ENCODE data around the gene AGO1.

GRCh38 chr1:35863881-35864625, 19.0 kb upstream of the AGO1 start:
- TF ChIP-seq NR2C2 (IDR thresholded peaks at IDR 0.05; ENCODE audit: borderline replicate concordance, control insufficient read depth, insufficient read length, low read depth) (no peak), RUNX3 (IDR thresholded peaks at IDR 0.05; ENCODE audit: low read length) (no peak), MXI1 (IDR thresholded peaks at IDR 0.05; ENCODE audit: low read depth, low read length) (no peak), CTCF (IDR thresholded peaks at IDR 0.05 in 2 of 3, conservative IDR thresholded peaks at IDR 0.05 in 1 of 3; ENCODE audit: control insufficient read depth in 2 of 3, extremely low read depth in 1 of 3, insufficient read depth in 1 of 3, low read depth in 3 of 3, low read length in 3 of 3) (no peak), CEBPB (IDR thresholded peaks at IDR 0.05; ENCODE audit: borderline replicate concordance in 1 of 2, low read depth in 2 of 2, low read length in 2 of 2) (no peak), MTA2 (IDR thresholded peaks at IDR 0.05; ENCODE audit: low read depth) (no peak), CBFB (IDR thresholded peaks at IDR 0.05; ENCODE audit: low read depth) (no peak), FOS (IDR thresholded peaks at IDR 0.05; ENCODE audit: borderline replicate concordance, extremely low read depth, insufficient read length) (no peak), POLR2A (IDR thresholded peaks at IDR 0.05; ENCODE audit: low read depth, low read length) (no peak), STAT3 (IDR thresholded peaks at IDR 0.05; ENCODE audit: low read depth, low read length) (no peak), NFYA (IDR thresholded peaks at IDR 0.05; ENCODE audit: borderline replicate concordance, low read depth, low read length) (no peak), TCF7 (IDR thresholded peaks at IDR 0.05; ENCODE audit: borderline replicate concordance) (no peak), NFXL1 (IDR thresholded peaks at IDR 0.05; ENCODE audit: borderline replicate concordance) (no peak)
- TF ChIP-seq, protein P1, sequence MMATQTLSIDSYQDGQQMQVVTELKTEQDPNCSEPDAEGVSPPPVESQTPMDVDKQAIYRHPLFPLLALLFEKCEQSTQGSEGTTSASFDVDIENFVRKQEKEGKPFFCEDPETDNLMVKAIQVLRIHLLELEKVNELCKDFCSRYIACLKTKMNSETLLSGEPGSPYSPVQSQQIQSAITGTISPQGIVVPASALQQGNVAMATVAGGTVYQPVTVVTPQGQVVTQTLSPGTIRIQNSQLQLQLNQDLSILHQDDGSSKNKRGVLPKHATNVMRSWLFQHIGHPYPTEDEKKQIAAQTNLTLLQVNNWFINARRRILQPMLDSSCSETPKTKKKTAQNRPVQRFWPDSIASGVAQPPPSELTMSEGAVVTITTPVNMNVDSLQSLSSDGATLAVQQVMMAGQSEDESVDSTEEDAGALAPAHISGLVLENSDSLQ (IDR thresholded peaks at IDR 0.05), result no peak
